HL-60 (cell line): ENCODE results near the gene IL1B.

Source experiments
- CTCF ChIP-seq: IDR thresholded peaks from one replicate; pipeline ENCODE4 v1.5.1; 2011; ENCODE audit warnings: low read length, control low read depth, inconsistent platforms; ENCODE audit not compliant: insufficient read depth
- POLR2AphosphoS5 ChIP-seq: IDR thresholded peaks from 2 replicates; pipeline ENCODE4 v1.6.1; 2012; ENCODE audit warnings: low read depth
- REST ChIP-seq: IDR thresholded peaks from 2 replicates; pipeline ENCODE4 v1.6.1; 2012; ENCODE audit warnings: low read depth; ENCODE audit not compliant: insufficient replicate concordance
- SPI1 ChIP-seq: IDR thresholded peaks from 2 replicates; pipeline ENCODE4 v1.6.1; 2012; ENCODE audit warnings: low read depth, mild to moderate bottlenecking, borderline replicate concordance

GRCh38 chr2:112818094-112818902, 18.3 kb downstream of the IL1B start:
- no peak for TF ChIP-seq CTCF
- no peak for TF ChIP-seq SPI1
- TF ChIP-seq REST = no peak
- no peak for TF ChIP-seq POLR2AphosphoS5
